SK-N-SH treated with all-trans-retinoic acid at 6 μM for 48 hours (cell line): ENCODE data around the gene TMEM270.

ENCODE experiments used
- ATAC-seq: fragments of 200-7000 bp; cut with Tn5 transposase; 3 replicates; pipeline ENCODE4 v1.9.1; 2020; ENCODE audit warnings: mild to moderate bottlenecking, moderate library complexity
- ARNTL ChIP-seq: fragments of 450-650 bp; formaldehyde crosslinking; IDR thresholded peaks from 2 replicates; pipeline ENCODE4 v1.5.0; 2020; ENCODE audit warnings: low read depth, mild to moderate bottlenecking, moderate library complexity, borderline replicate concordance
- BACH2 ChIP-seq: fragments of 250-450 bp; sonication (Bioruptor Pico); IDR thresholded peaks from 2 replicates; pipeline ENCODE4 v1.9.0; 2021; ENCODE audit warnings: mild to moderate bottlenecking, borderline replicate concordance
- ESRRG ChIP-seq: fragments of 250-450 bp; sonication (Bioruptor Pico); IDR thresholded peaks from 2 replicates; pipeline ENCODE4 v1.6.1; 2021; ENCODE audit warnings: mild to moderate bottlenecking
- GLIS3 ChIP-seq: fragments of 250-450 bp; sonication (Bioruptor Pico); IDR thresholded peaks from 2 replicates; pipeline ENCODE4 v1.5.0; 2020; ENCODE audit warnings: mild to moderate bottlenecking, moderate library complexity
- ISL1 ChIP-seq: fragments of 250-450 bp; sonication (Bioruptor Pico); IDR thresholded peaks from 2 replicates; pipeline ENCODE4 v2.1.2; 2022; ENCODE audit warnings: mild to moderate bottlenecking, moderate library complexity
- PPARA ChIP-seq: fragments of 250-450 bp; sonication (Bioruptor Pico); IDR thresholded peaks from 2 replicates; pipeline ENCODE4 v1.5.0; 2020; ENCODE audit warnings: mild to moderate bottlenecking, borderline replicate concordance
- RARB ChIP-seq: fragments of 250-450 bp; sonication (Bioruptor Pico); IDR thresholded peaks from 2 replicates; pipeline ENCODE4 v1.8.0; 2021; ENCODE audit warnings: mild to moderate bottlenecking, moderate library complexity
- SNAI2 ChIP-seq: fragments of 250-450 bp; sonication (Bioruptor Pico); IDR thresholded peaks from 2 replicates; pipeline ENCODE4 v1.5.0; 2020; ENCODE audit warnings: mild to moderate bottlenecking, moderate library complexity
- TCF4 ChIP-seq: fragments of 250-450 bp; sonication (Bioruptor Pico); IDR thresholded peaks from 2 replicates; pipeline ENCODE4 v1.8.0; 2021; ENCODE audit warnings: mild to moderate bottlenecking, moderate library complexity, borderline replicate concordance
- TOX ChIP-seq: fragments of 250-450 bp; sonication (Bioruptor Pico); IDR thresholded peaks from 2 replicates; pipeline ENCODE4 v1.8.0; 2021; ENCODE audit warnings: mild to moderate bottlenecking, moderate library complexity, borderline replicate concordance
- ZC3H10 ChIP-seq: fragments of 250-450 bp; sonication (Bioruptor Pico); IDR thresholded peaks from 2 replicates; pipeline ENCODE4 v1.5.1; 2021; ENCODE audit warnings: mild to moderate bottlenecking, moderate library complexity
- ZFP3 ChIP-seq: fragments of 250-450 bp; sonication (Bioruptor Pico); IDR thresholded peaks from 2 replicates; pipeline ENCODE4 v1.5.0; 2020; ENCODE audit warnings: mild to moderate bottlenecking, moderate library complexity
- ZFP30 ChIP-seq: fragments of 450-650 bp; formaldehyde crosslinking; IDR thresholded peaks from 2 replicates; pipeline ENCODE4 v1.5.0; 2022; ENCODE audit warnings: mild to moderate bottlenecking, moderate library complexity
- ZNF565 ChIP-seq: fragments of 450-650 bp; formaldehyde crosslinking; conservative IDR thresholded peaks from 2 replicates; pipeline ENCODE4 v1.5.0; 2020; ENCODE audit warnings: low read depth, mild to moderate bottlenecking, moderate library complexity
- TF ChIP-seq, protein P1 (sequence below): fragments of 250-450 bp; sonication (Bioruptor Pico); IDR thresholded peaks from 2 replicates; pipeline ENCODE4 v1.8.0; 2021; ENCODE audit warnings: low read depth, mild to moderate bottlenecking, moderate library complexity, borderline replicate concordance
- TF ChIP-seq, protein P2 (sequence below): fragments of 250-450 bp; sonication (Bioruptor Pico); IDR thresholded peaks from 2 replicates; pipeline ENCODE4 v1.5.1; 2021; ENCODE audit warnings: mild to moderate bottlenecking, moderate library complexity
- TF ChIP-seq, protein P3 (sequence below): fragments of 250-450 bp; sonication (Bioruptor Pico); IDR thresholded peaks from 2 replicates; pipeline ENCODE4 v1.5.0; 2020; ENCODE audit warnings: mild to moderate bottlenecking, moderate library complexity

TMEM270 gene

DNA sequence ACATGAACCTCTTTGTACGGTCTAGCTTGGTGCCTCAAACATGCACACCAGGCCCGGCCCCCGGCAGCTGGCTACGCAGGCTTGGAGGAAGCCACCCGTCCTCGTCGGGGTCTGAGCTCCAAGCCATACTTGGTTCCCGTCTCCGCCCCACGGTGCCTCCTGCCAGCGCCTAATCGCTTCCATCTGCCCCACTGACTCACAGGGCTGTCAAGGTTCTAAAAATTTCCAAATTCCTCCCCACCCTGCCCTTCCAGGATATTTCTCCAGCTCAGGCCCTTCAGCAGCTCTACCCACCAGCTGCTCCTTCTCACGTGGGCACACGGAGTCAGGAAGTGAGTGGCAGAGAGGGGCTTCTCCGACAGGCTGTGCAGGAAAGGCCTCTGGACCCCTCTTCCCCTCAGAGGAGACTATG is 38.8 kb downstream of the TMEM270 start:
- TF ChIP-seq ZFP3 (CRISPR knock-in tag), result peak; percentile 8; the same call in 1 of the 2 replicates
- TF ChIP-seq, protein P1, sequence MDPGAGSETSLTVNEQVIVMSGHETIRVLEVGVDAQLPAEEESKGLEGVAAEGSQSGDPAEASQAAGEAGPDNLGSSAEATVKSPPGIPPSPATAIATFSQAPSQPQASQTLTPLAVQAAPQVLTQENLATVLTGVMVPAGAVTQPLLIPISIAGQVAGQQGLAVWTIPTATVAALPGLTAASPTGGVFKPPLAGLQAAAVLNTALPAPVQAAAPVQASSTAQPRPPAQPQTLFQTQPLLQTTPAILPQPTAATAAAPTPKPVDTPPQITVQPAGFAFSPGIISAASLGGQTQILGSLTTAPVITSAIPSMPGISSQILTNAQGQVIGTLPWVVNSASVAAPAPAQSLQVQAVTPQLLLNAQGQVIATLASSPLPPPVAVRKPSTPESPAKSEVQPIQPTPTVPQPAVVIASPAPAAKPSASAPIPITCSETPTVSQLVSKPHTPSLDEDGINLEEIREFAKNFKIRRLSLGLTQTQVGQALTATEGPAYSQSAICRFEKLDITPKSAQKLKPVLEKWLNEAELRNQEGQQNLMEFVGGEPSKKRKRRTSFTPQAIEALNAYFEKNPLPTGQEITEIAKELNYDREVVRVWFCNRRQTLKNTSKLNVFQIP, result 0 out of 2 replicates have a peak, but pooled peaks have one; percentile 11
- no peak for TF ChIP-seq BACH2 (CRISPR knock-in tag)
- peak; percentile 50; the same call in 1 of the 2 replicates for TF ChIP-seq SNAI2 (CRISPR knock-in tag)
- peak; percentile 84 for ATAC-seq

DNA sequence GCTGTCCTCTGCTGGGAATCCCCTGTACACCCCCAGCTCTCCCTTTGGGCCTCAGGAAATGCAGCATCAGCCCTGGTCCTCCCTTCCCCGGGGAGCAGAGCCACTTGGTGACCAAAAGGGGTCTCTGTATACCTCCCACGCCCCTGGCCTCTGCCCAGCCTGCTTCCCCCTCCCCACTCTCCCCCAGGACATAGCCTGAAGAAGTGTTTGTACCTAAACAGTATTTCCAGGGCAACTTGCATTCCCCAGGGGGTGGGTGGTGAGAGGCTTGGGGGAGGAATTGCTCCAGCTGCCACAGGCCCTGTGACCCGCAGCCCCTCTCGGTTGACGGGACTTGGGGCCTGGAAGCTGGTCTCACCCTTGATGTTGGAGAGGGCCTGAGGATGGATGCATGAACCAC is 39.3 kb downstream of the TMEM270 start:
- TF ChIP-seq ESRRG, result no peak
- TF ChIP-seq ISL1, result no peak
- no peak for TF ChIP-seq ZFP30 (CRISPR knock-in tag)
- TF ChIP-seq, protein P1, result no peak
- TF ChIP-seq RARB (CRISPR knock-in tag), result no peak
- no peak for TF ChIP-seq PPARA (CRISPR knock-in tag)
- no peak for TF ChIP-seq ZC3H10 (CRISPR knock-in tag)
- peak; percentile 7 for ATAC-seq

DNA sequence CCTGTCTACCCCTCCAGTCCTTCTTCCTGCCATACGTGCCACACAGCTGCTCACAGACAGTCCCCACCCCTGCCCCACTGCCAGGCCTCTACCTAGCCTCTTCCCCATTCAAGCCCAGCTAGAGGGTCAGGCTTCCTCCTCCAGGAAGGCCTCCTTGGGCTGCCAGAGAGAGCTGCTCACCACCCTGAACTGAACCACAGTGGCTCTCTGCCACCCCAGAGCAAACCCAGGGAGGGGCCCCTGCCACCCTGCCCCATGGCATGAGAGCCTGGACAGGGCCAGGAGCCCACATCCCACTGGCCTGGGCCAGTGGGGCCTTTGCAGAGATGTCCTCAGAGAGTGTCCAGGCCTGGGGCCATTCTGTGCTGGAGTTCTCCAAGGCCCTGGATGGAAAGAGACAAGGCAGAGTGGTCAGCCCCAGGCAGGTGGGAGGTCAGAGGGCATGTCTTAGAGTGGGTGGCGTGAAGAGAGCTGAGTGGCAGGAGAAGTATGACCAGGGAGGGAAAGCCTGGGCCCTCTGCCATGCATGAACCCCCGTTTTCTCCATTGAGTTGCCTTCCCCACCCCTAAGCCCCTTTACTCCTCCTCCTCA is 40.4 kb downstream of the TMEM270 start:
- TF ChIP-seq RARB (CRISPR knock-in tag) (no peak), PPARA (CRISPR knock-in tag) (no peak), ESRRG (no peak), TCF4 (CRISPR knock-in tag) (no peak), ZC3H10 (CRISPR knock-in tag) (no peak), TOX (CRISPR knock-in tag) (no peak)
- TF ChIP-seq, all 23 proteins: peak for 0
- no peak for ATAC-seq

DNA sequence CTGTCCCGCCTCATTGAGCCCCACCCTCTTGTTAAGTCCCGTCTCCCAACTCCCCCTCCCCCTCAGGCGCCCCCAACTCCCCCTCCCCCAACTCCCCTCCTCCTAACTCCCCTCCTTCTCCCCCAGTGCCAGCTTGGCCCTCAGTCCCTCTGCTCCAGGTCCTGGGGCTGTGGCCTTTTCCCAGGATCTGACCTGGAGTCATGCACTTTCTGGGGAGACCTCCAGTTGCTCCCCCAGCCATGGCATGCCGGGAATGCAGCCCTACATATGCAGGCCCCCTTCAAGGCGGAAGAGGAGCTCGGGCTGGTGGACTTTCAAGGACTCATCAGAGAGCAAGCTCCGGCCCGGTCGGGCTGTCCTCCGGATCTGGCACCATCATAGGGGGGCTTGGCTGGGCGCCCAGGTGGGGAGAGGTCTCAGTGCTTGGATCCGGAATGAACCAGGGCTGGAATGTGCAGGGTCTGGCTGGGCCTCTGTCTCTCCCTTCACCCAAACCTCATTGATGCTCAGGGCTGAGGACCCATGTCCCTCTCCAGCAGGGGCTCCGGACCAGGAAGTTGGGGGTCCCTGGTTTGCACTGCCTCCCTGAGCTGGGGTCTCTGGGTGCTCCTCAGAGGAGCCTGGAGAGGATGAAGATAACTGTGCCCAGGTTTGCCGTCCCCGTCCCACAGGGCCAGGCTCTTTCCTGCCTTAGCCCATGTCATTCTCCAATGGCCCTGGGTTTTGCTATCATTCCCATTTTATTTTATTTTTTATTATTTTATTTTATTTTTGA is 41.1 kb downstream of the TMEM270 start:
- TF ChIP-seq GLIS3 (CRISPR knock-in tag) (no peak), ZFP30 (CRISPR knock-in tag) (no peak), ZNF565 (CRISPR knock-in tag) (no peak), ARNTL (CRISPR knock-in tag) (no peak)
- TF ChIP-seq, protein P2, sequence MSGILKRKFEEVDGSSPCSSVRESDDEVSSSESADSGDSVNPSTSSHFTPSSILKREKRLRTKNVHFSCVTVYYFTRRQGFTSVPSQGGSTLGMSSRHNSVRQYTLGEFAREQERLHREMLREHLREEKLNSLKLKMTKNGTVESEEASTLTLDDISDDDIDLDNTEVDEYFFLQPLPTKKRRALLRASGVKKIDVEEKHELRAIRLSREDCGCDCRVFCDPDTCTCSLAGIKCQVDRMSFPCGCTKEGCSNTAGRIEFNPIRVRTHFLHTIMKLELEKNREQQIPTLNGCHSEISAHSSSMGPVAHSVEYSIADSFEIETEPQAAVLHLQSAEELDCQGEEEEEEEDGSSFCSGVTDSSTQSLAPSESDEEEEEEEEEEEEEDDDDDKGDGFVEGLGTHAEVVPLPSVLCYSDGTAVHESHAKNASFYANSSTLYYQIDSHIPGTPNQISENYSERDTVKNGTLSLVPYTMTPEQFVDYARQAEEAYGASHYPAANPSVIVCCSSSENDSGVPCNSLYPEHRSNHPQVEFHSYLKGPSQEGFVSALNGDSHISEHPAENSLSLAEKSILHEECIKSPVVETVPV (CRISPR knock-in tag), result no peak
- TF ChIP-seq, protein P3, sequence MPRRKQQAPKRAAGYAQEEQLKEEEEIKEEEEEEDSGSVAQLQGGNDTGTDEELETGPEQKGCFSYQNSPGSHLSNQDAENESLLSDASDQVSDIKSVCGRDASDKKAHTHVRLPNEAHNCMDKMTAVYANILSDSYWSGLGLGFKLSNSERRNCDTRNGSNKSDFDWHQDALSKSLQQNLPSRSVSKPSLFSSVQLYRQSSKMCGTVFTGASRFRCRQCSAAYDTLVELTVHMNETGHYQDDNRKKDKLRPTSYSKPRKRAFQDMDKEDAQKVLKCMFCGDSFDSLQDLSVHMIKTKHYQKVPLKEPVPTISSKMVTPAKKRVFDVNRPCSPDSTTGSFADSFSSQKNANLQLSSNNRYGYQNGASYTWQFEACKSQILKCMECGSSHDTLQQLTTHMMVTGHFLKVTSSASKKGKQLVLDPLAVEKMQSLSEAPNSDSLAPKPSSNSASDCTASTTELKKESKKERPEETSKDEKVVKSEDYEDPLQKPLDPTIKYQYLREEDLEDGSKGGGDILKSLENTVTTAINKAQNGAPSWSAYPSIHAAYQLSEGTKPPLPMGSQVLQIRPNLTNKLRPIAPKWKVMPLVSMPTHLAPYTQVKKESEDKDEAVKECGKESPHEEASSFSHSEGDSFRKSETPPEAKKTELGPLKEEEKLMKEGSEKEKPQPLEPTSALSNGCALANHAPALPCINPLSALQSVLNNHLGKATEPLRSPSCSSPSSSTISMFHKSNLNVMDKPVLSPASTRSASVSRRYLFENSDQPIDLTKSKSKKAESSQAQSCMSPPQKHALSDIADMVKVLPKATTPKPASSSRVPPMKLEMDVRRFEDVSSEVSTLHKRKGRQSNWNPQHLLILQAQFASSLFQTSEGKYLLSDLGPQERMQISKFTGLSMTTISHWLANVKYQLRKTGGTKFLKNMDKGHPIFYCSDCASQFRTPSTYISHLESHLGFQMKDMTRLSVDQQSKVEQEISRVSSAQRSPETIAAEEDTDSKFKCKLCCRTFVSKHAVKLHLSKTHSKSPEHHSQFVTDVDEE (CRISPR knock-in tag), result no peak
- no peak for ATAC-seq
